Cardiac muscle cell (in vitro differentiated cells and primary cell): ENCODE measurements around the gene MBNL1. TPM values are rescaled to one million over a fixed set of nuclear protein-coding genes. Genes with fewer than 3 reads are reported as not detected.

Experiments
- DNase-seq, 2 donors: peaks; one replicate each; pipeline versions ENCODE4 v3.0.0 to v3.0.0-alpha.2; 2010 to 2017; ENCODE audit warnings: low read depth in 1 of 2, low spot score in 1 of 2
- H3K27ac ChIP-seq: fragments of 200-600 bp; sonication (generic); 2 replicates; pipeline ENCODE4 v1.5.1; 2016
- H3K27me3 ChIP-seq: fragments of 200-600 bp; sonication (generic); 2 replicates; pipeline ENCODE4 v1.6.0; 2016; ENCODE audit warnings: control low read depth
- H3K36me3 ChIP-seq: fragments of 200-600 bp; sonication (generic); 2 replicates; pipeline ENCODE4 v1.5.1; 2016; ENCODE audit warnings: control low read depth
- H3K4me1 ChIP-seq: fragments of 200-600 bp; sonication (generic); 2 replicates; pipeline ENCODE4 v1.8.1; 2017; ENCODE audit warnings: low read depth, mild to moderate bottlenecking, mixed run types
- H3K4me3 ChIP-seq: fragments of 200-600 bp; sonication (generic); 2 replicates; pipeline ENCODE4 v1.5.1; 2016; ENCODE audit warnings: mild to moderate bottlenecking
- H3K9me3 ChIP-seq: fragments of 200-600 bp; sonication (generic); 2 replicates; pipeline ENCODE4 v1.5.1; 2017; ENCODE audit warnings: low read depth, mild to moderate bottlenecking, control low read depth
- polyA plus RNA-seq: library from polyadenylated mRNA; unstranded; fragments of >200 nt; fragmentation: Nextera tagmentation; extraction: Ambion mirVana; gene quantifications from 2 replicates; pipeline ENCODE4 v1.2.1, GENCODE V29; 2016
- total RNA-seq: library from RNA; depleted of rRNA; stranded (reverse); fragments of >200 nt; gene quantifications from 2 replicates; pipeline ENCODE4 v1.2.3, GENCODE V29; 2016
- TF ChIP-seq, protein P1 (sequence below): IDR thresholded peaks from 2 replicates; pipeline ENCODE4 v1.5.1; 2012; ENCODE audit warnings: low read depth, mild to moderate bottlenecking, low read length

MBNL1 gene
- total and polyA plus RNA-seq, 2 experiments from 2014 or later = 18.1 to 75.1 TPM

DNA sequence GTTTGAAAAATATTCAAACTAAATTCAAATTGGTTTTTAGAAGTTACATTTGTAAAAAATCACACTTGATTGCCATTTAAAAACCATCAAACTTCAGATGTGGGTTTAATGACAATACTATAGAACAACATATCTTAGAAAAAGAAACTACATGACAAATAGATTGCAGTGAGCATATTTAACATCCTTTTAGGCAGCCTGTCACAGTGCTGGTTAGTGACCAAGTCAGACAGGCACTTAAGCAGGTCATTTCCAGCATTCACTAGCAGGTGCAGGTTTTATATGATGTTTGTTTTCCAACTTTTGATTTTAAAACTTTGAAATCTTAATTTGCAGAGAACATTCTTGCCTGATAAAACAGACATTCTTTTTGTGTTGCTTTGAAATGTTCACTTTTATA is 115.7 kb downstream of the MBNL1 start:
- no peak for DNase-seq
- TF ChIP-seq, protein P1, sequence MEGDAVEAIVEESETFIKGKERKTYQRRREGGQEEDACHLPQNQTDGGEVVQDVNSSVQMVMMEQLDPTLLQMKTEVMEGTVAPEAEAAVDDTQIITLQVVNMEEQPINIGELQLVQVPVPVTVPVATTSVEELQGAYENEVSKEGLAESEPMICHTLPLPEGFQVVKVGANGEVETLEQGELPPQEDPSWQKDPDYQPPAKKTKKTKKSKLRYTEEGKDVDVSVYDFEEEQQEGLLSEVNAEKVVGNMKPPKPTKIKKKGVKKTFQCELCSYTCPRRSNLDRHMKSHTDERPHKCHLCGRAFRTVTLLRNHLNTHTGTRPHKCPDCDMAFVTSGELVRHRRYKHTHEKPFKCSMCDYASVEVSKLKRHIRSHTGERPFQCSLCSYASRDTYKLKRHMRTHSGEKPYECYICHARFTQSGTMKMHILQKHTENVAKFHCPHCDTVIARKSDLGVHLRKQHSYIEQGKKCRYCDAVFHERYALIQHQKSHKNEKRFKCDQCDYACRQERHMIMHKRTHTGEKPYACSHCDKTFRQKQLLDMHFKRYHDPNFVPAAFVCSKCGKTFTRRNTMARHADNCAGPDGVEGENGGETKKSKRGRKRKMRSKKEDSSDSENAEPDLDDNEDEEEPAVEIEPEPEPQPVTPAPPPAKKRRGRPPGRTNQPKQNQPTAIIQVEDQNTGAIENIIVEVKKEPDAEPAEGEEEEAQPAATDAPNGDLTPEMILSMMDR = no peak
- H3K4me1 ChIP-seq = peaks cover 18% of the 10 kb centered on the region
- no peaks in the 10 kb centered on the region for H3K27me3 ChIP-seq
- H3K27ac ChIP-seq = no peak overlapping the region
- no peaks in the 10 kb centered on the region for H3K9me3 ChIP-seq
- no peaks in the 10 kb centered on the region for H3K36me3 ChIP-seq
- H3K4me3 ChIP-seq = no peak overlapping the region

DNA sequence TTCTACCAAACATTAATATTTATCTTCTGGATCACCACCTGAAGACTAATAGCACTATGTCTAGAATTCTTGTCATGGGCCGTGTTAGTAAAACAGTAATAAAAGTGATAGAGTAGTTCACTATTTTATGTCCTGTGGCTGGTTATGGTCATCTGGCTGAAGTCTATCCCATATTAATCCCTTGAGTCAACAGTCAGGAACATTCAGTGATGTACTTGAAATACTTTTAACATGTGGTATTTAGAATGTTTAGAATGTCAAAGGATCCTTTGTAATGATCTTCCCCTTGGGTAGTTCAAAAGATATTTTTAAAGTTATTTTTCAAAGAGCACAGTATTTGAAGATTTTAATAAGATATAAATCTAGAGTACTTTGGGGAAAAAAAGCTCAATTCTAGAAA is 117.0 kb downstream of the MBNL1 start:
- Histone ChIP-seq H3K27me3 (no peaks in the 10 kb centered on the region), H3K9me3 (no peaks in the 10 kb centered on the region), H3K36me3 (no peaks in the 10 kb centered on the region), H3K27ac (no peak overlapping the region), H3K4me3 (no peak overlapping the region), H3K4me1 (peaks cover 20% of the 10 kb centered on the region)
- TF ChIP-seq, protein P1 = no peak
- peak in 1 of 2 donors; percentile 29 for DNase-seq

DNA sequence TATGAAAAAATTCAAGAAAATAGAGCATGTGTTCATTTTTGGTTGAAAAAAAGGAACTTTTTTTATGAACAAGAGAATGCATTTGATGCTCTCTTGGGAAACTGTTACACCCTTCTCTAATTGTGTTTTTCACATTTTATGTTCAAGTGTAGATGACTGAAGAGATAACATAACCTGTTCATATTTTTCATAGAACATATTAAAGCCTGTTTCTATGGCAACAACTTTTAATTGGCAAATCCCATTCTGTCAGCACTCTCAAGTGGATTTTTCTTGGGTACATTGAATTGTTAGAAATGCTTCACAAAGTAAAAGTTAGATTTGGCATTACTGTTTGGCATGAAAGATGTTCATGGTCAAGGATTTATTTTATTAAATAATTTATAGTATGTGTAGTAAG is 117.5 kb downstream of the MBNL1 start:
- H3K27me3 ChIP-seq = no peaks in the 10 kb centered on the region
- H3K36me3 ChIP-seq = no peaks in the 10 kb centered on the region
- TF ChIP-seq, protein P1 = no peak
- peaks cover 20% of the 10 kb centered on the region for H3K4me1 ChIP-seq
- no peaks in the 10 kb centered on the region for H3K9me3 ChIP-seq
- DNase-seq = no peak
- H3K4me3 ChIP-seq = no peak overlapping the region
- no peak overlapping the region for H3K27ac ChIP-seq

DNA sequence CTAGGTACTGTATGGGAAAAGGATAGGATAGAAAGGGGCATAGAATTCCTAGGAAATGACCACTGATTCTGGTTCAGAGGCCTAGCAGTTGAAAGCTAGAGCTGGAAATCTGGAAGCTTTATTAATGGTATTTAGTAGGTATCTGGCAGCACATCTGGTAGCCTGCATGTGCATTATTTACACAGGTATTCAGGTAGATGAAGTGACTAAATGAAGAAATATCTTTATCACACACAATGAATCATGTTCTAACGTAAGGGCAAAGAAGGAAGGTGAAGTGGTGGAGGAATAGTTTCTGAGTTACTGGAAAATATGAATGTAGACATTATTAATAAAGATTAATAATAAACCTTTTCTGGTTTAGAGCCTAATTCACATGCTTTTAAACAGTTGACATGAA is 119.9 kb downstream of the MBNL1 start:
- Histone ChIP-seq H3K9me3 (no peaks in the 10 kb centered on the region), H3K27ac (no peak overlapping the region), H3K36me3 (no peaks in the 10 kb centered on the region), H3K4me3 (no peak overlapping the region), H3K27me3 (no peaks in the 10 kb centered on the region), H3K4me1 (peaks cover 27% of the 10 kb centered on the region)
- no peak for DNase-seq
- TF ChIP-seq, protein P1 = no peak

DNA sequence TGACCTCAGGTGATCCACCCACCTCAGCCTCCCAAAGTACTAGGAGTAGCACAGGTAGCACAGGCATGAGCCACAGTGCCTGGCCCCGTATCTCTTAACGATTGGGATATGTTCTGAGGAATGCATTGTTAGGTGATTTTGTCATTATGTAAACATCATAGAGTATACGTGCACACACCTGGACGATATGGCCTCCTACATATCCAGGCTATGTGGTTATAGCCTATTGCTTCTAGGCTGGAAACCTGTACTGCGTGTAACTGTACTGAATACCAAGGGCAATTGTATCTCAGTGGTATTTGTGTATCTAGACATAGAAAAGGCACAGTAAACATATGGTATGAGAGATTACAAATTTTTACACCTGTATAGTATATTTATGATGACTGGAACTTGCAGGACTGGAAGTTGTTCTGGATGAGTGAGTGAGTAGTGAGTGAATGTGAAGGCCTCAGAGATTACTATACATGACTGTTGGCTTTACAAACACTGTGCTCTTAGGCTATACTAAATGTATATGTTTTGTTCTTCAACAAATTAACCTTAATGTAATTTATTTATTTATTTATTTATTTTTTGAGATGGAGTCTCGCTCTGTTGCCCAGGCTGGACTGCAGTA is 120.7 kb downstream of the MBNL1 start:
- no peaks in the 10 kb centered on the region for H3K27me3 ChIP-seq
- peaks cover 27% of the 10 kb centered on the region for H3K4me1 ChIP-seq
- no peak for DNase-seq
- TF ChIP-seq, protein P1 = no peak
- no peaks in the 10 kb centered on the region for H3K9me3 ChIP-seq
- H3K4me3 ChIP-seq = no peak overlapping the region
- no peak overlapping the region for H3K27ac ChIP-seq
- no peaks in the 10 kb centered on the region for H3K36me3 ChIP-seq
